Measurements from ENCODE around the gene DYRK4.

DNA sequence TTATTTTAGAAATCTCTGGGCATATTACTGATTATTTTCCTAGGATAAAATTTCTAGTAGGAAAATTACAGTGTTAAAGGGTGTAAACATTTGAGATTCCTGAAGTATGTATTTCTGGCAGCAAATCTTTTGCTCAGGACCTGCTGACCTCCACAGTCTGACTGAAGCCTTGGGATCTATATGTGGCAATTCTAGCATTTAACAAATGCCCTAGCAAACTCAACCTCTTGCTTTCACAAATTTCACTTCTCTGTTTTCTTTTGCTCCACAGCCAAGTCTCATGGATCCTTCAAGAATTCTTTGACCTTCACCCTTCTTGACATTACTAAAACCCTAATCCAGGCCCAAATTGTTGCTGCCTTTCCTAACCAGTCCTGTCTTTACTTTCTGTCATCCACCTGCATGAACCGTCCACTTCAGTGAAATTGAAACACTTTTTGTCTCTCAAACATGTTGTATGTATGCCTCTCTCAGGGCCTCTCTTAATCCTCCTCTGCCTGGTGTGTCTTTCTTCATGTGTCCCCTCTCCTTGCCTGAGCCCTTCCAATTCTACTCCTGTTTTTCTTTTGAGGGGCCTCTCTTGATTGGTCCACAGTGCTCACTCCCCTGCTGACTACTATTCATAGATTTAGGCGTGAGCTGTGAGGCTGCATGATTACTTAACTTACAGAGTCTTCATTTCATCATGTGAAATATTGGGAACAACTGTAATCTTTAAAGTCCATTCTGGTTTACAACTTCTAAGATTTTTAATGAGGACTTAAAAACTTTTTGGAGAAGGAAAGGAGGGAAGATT is 5.1 kb upstream of the DYRK4 start:
- TF ChIP-seq TAF1 (IDR thresholded peaks at IDR 0.05; ENCODE audit: borderline replicate concordance, low read depth, low read length), result no peak
- no peak for TF ChIP-seq POLR2A (IDR thresholded peaks at IDR 0.05; ENCODE audit: low read depth, low read length)
